K562 (cell line): ENCODE results near the gene ABLIM1. TPM values are rescaled to one million over a fixed set of nuclear protein-coding genes. Genes with fewer than 3 reads are reported as not detected.

Experiments used
- ATAC-seq: fragments of 200-7000 bp; cut with Tn5 transposase; 3 replicates; pipeline ENCODE4 v1.9.1; 2020; ENCODE audit warnings: moderate library complexity
- BruUV-seq: library from RNA; stranded (reverse); fragments of 400-500 nt; replicated peaks from 2 replicates; lab custom pipeline; 2021; lab: Mats Ljungman, UMichigan
- CTCF ChIA-PET: fragments of 300-600 bp; formaldehyde crosslinking; extraction: SDS; loops from one replicate; lab custom pipeline; 2021; ENCODE audit warnings: low intra/inter-chr PET ratio; lab: Yijun Ruan, JAX
- POLR2A ChIA-PET: fragments of 300-600, 350-650 bp; sonication (Branson Sonifier 250); formaldehyde crosslinking; extraction: SDS; loops from one replicate; lab custom pipeline; 2021; ENCODE audit warnings: antibody characterized with exemption, inconsistent platforms; lab: Yijun Ruan, JAX
- DNase-seq, 4 experiments: peaks; one replicate each; pipeline versions ENCODE4 v3.0.0 to v3.0.0-alpha.2; 2011 to 2018; ENCODE audit warnings: low spot score in 3 of 4, mixed read lengths in 3 of 4; ENCODE audit errors: extremely low read depth in 1 of 4
- FAIRE-seq: peaks from 2 replicates; lab custom pipeline; 2011; peaks lifted over from hg19 to GRCh38; lab: Jason Lieb, UNC
- H2AFZ ChIP-seq: 2 replicates; pipeline ENCODE4 v1.6.0; 2011; ENCODE audit warnings: low read depth, low read length, control low read depth, inconsistent platforms
- H3K27ac ChIP-seq: fragments of 200-600 bp; 3 replicates; pipeline ENCODE4 v1.8.0; 2011; ENCODE audit warnings: low read depth, mild to moderate bottlenecking, control low read depth, inconsistent platforms, low read length, moderate library complexity, mixed read lengths; ENCODE audit errors: extremely low read depth
- H3K27me3 ChIP-seq, 2 experiments: fragments of 300-600 bp in 1 of 2; 2 replicates in 1 of 2; 3 replicates in 1 of 2; pipeline versions ENCODE4 v1.6.0 to v1.8.0; 2011; ENCODE audit warnings: inconsistent platforms in 2 of 2, low read length in 2 of 2, mild to moderate bottlenecking in 1 of 2, mixed read lengths in 1 of 2, moderate library complexity in 1 of 2; ENCODE audit not compliant: control insufficient read depth in 2 of 2, insufficient read depth in 2 of 2
- H3K36me3 ChIP-seq: fragments of 300-600 bp; 3 replicates; pipeline ENCODE4 v1.8.0; 2011; ENCODE audit warnings: mild to moderate bottlenecking, low read length, inconsistent platforms; ENCODE audit not compliant: control insufficient read depth, insufficient read depth
- H3K4me1 ChIP-seq, 2 experiments: fragments of 200-600 bp in 1 of 2; replicated peaks in 1 of 2; 2 replicates in 1 of 2; 3 replicates in 1 of 2; pipeline versions ENCODE4 v1.5.1 to v1.8.0; 2011; ENCODE audit warnings: inconsistent platforms in 2 of 2, low read length in 2 of 2, mild to moderate bottlenecking in 1 of 2, mixed read lengths in 1 of 2, moderate library complexity in 1 of 2; ENCODE audit not compliant: control insufficient read depth in 2 of 2, insufficient read depth in 2 of 2
- H3K4me2 ChIP-seq: 2 replicates; pipeline ENCODE4 v1.6.1; 2011; ENCODE audit warnings: low read length, control low read depth, inconsistent platforms, mixed read lengths; ENCODE audit not compliant: insufficient read depth
- H3K4me3 ChIP-seq: fragments of 200-600 bp; sonication (generic), shearing (Covaris generic); 2 replicates; pipeline ENCODE4 v1.5.1; 2016; ENCODE audit warnings: control low read depth, inconsistent platforms
- H3K79me2 ChIP-seq: fragments of 200-600 bp; 3 replicates; pipeline ENCODE4 v1.8.0; 2011; ENCODE audit warnings: low read length, inconsistent platforms; ENCODE audit not compliant: control insufficient read depth, insufficient read depth
- H3K9ac ChIP-seq, 2 experiments: 2 replicates each; pipeline versions ENCODE4 v1.6.0 to v1.6.1; 2011; ENCODE audit warnings: low read depth in 2 of 2, low read length in 2 of 2, control low read depth in 1 of 2, inconsistent platforms in 1 of 2, mild to moderate bottlenecking in 1 of 2, mixed read lengths in 1 of 2; ENCODE audit not compliant: insufficient read depth in 1 of 2
- H3K9me1 ChIP-seq: one replicate; pipeline ENCODE4 v1.6.0; 2011; ENCODE audit warnings: inconsistent platforms, mild to moderate bottlenecking, low read length, moderate library complexity; ENCODE audit not compliant: control insufficient read depth, insufficient read depth
- H3K9me3 ChIP-seq: replicated peaks from 2 replicates; pipeline ENCODE4 v1.5.1; 2011; ENCODE audit warnings: low read depth, low read length, inconsistent platforms; ENCODE audit not compliant: control insufficient read depth, insufficient read depth
- H4K20me1 ChIP-seq: replicated peaks from 2 replicates; pipeline ENCODE4 v1.6.1; 2011; ENCODE audit warnings: low read length, inconsistent platforms, mixed read lengths; ENCODE audit not compliant: control insufficient read depth, insufficient read depth
- KDM5B ChIP-seq: fragments of 200-600 bp; sonication (generic); IDR thresholded peaks from 2 replicates; pipeline ENCODE4 v1.6.1; 2012; ENCODE audit warnings: low read depth, mild to moderate bottlenecking, moderate library complexity, low read length, control low read depth, inconsistent platforms; ENCODE audit not compliant: insufficient replicate concordance
- WGBS: fragments of 100-300 bp; shearing (Covaris generic); methylation state at CpG from one replicate; pipeline ENCODE4 v1.1.6; 2016; ENCODE audit warnings: low coverage, mixed read lengths; ENCODE audit not compliant: insufficient coverage; ENCODE audit errors: missing lambda C conversion rate; 5-methylcytosine and 5-hydroxymethylcytosine counted together
- in situ Hi-C: fragments of 300-500 bp; cut with MboI; formaldehyde crosslinking; loops from 4 replicates; pipeline ENCODE4 v1.15.0; 2018; ENCODE audit warnings: inconsistent platforms, mixed read lengths
- intact Hi-C: fragments of 100-400 bp; cut with micrococcal nuclease; formaldehyde crosslinking; loops from 2 replicates; pipeline ENCODE4 v1.14.2; 2022
- polyA plus RNA-seq, 8 experiments: library from polyadenylated mRNA; depleted of rRNA in 4 of 8; stranded (reverse) in 5 of 8; unstranded in 3 of 8; fragments of >200 nt; fragmentation: Nextera tagmentation in 2 of 8; fragmentation: Illumina TruSeq in 1 of 8; extraction: Ambion mirVana in 2 of 8; extraction: Trizol in 1 of 8; gene quantifications; 2 replicates each; pipeline versions ENCODE4 v1.2.1 to v1.2.3, GENCODE V29; 2011 to 2014; ENCODE audit warnings: inconsistent platforms in 1 of 8, missing spikeins in 1 of 8
- total RNA-seq, 7 experiments: library from RNA; depleted of rRNA in 6 of 7; stranded (reverse); fragments of >200 nt in 6 of 7; fragmentation: Illumina TruSeq in 2 of 7; extraction: Trizol in 2 of 7; gene quantifications; 2 replicates each; pipeline versions ENCODE4 v1.2.1 to v1.2.3, GENCODE V29; 2011 to 2021; ENCODE audit warnings: low replicate concordance in 1 of 7
- TF ChIP-seq, protein P1 (sequence below): fragments of 200-800 bp; sonication (Bioruptor generic); IDR thresholded peaks from 2 replicates; pipeline ENCODE4 v1.6.1; 2017; ENCODE audit warnings: missing genetic modification characterization, missing compliant biosample characterization

Gene ABLIM1
- total and polyA plus RNA-seq, 9 of the 15 experiments (the other 6 are each of a cell fraction or from before 2014, with no cell fraction given), result 0.07 to 0.49 (median 0.14) TPM; not detected in 6

DNA sequence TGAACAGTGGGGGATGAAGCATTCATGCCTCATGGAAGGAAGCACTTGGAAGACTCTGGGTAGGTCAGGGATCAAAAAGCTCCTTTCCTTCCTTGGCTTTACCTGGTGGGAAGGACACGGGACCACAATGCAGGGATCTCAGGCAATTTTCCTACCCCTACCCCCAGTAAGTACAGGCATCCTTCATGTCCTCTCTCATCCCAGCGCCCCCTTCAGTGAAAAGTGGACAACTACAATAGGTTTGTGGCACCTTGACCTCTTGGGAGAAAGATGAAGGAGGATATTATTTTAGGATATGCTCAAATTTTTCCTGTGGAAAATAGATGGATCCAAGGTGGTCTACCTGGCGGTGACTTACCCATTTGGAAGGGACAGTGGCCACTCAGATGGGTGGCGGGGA is 270.3 kb downstream of the ABLIM1 start:
- H3K79me2 ChIP-seq, result no peaks in the 10 kb centered on the region
- H3K4me2 ChIP-seq, result no peak overlapping the region
- no peaks in the 10 kb centered on the region for H3K36me3 ChIP-seq
- H3K9me1 ChIP-seq, result no peaks in the 10 kb centered on the region
- DNase-seq (no peak), ATAC-seq (no peak)
- in situ Hi-C loops (no loop called here), intact Hi-C loops (no loop called here)
- no peaks in the 10 kb centered on the region for H4K20me1 ChIP-seq
- H3K9ac ChIP-seq, result no peak overlapping the region
- no peak overlapping the region for H3K4me3 ChIP-seq
- CTCF ChIA-PET, result no interaction called here
- H3K27me3 ChIP-seq, result no peaks in the 10 kb centered on the region; a peak in 1 of 5 replicates
- H3K9me3 ChIP-seq, result no peaks in the 10 kb centered on the region
- POLR2A ChIA-PET, result interaction anchor here (1.2 kb wide), 1 partner anchor 19 kb away, joined by 3 read pairs; no protein-coding TSS in a partner anchor
- H3K4me1 ChIP-seq, result no peaks in the 10 kb centered on the region
- WGBS, result 0% methylated on average over 4 of the region's 4 CpGs
- H2AFZ ChIP-seq, result no peak overlapping the region
- TF ChIP-seq, protein P1, sequence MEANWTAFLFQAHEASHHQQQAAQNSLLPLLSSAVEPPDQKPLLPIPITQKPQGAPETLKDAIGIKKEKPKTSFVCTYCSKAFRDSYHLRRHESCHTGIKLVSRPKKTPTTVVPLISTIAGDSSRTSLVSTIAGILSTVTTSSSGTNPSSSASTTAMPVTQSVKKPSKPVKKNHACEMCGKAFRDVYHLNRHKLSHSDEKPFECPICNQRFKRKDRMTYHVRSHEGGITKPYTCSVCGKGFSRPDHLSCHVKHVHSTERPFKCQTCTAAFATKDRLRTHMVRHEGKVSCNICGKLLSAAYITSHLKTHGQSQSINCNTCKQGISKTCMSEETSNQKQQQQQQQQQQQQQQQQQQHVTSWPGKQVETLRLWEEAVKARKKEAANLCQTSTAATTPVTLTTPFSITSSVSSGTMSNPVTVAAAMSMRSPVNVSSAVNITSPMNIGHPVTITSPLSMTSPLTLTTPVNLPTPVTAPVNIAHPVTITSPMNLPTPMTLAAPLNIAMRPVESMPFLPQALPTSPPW (CRISPR knock-in tag), result no peak
- TF ChIP-seq, all 486 proteins: peak for 0
- no peak overlapping the region for H3K27ac ChIP-seq
- BruUV-seq, result no TSS peak
- no peak for FAIRE-seq

DNA sequence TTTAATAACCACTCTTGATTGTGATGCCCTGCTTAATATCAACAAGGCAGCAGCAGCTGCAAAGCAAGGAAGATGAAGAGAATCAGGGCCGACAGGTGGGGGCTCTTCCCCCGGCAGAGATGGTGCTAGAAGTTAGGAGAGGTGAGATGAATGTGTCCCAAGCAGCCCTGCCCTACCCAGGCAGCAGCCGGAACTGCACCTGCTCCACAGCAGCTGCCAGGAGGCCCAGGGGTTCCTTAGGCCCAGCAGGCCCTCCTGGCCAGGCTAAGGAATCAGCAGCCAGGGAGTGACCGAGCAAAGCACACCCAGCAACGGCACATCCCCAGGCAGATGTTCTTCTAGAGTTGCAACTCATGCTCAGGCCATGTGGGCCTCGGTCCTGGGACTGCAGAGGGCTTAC is 271.6 kb downstream of the ABLIM1 start:
- no peak overlapping the region for H3K27ac ChIP-seq
- ChIA-PET POLR2A (no interaction called here), CTCF (no interaction called here)
- in situ Hi-C loops (no loop called here), intact Hi-C loops (no loop called here)
- no peaks in the 10 kb centered on the region for H4K20me1 ChIP-seq
- H3K9me3 ChIP-seq, result no peaks in the 10 kb centered on the region
- no peak overlapping the region for H3K4me2 ChIP-seq
- no peak for ATAC-seq
- TF ChIP-seq KDM5B, result no peak
- TF ChIP-seq, all 486 proteins: peak for 0
- no TSS peak for BruUV-seq
- 2% methylated on average over 6 of the region's 6 CpGs for WGBS
- Histone ChIP-seq H3K4me3 (no peak overlapping the region), H3K79me2 (no peaks in the 10 kb centered on the region), H2AFZ (no peak overlapping the region), H3K36me3 (no peaks in the 10 kb centered on the region), H3K9ac (no peak overlapping the region), H3K4me1 (no peaks in the 10 kb centered on the region), H3K27me3 (no peaks in the 10 kb centered on the region), H3K9me1 (no peaks in the 10 kb centered on the region)
- DNase-seq (no peak), FAIRE-seq (no peak)
